ENCODE results near the gene ITGAL.

Gene ITGAL

DNA sequence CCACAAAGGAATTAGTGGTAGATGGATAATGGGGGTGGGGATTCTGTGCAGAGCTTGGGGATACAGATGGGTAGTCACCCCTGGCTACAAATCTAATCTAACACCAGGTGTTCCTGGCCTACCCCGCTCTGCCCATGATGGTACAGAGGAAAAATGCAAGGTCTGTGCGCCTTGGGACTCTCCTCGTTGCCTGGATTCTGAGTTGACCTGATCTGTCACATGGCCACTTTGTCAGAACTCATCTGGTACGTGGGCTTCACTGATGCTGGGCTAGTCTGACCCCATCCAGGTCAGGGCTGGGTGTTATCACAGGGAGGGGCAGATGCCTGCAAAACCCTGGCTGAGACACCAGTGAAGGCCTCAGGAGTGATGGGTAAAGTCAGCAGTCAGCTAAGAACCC, 80.4 kb downstream of the ITGAL start:
- no peak for DNase-seq

DNA sequence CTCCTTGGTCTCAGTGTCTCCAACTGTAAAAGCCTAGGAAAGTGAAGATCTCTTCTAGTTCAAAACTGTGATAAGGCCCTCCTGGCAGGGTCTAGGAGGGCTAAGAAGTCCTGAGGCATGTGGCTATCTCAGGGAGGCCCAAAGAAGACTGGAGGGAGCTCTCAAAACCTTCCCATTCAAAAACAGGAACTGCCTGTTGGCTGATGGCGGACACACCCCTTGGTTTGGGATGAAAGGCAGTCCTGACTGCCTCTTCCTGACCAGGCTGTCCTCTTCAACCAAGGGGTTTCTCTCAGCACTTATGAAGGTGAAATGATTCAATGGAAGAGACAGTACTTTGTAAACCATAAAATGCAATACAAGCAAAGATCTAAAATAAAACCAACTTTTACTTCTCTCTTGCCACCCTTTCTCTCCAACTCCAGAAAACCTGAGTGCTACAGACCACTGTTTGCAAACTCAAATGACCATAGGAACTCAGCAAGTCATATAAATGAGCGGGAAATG, 80.9 kb downstream of the ITGAL start:
- no peak for DNase-seq

DNA sequence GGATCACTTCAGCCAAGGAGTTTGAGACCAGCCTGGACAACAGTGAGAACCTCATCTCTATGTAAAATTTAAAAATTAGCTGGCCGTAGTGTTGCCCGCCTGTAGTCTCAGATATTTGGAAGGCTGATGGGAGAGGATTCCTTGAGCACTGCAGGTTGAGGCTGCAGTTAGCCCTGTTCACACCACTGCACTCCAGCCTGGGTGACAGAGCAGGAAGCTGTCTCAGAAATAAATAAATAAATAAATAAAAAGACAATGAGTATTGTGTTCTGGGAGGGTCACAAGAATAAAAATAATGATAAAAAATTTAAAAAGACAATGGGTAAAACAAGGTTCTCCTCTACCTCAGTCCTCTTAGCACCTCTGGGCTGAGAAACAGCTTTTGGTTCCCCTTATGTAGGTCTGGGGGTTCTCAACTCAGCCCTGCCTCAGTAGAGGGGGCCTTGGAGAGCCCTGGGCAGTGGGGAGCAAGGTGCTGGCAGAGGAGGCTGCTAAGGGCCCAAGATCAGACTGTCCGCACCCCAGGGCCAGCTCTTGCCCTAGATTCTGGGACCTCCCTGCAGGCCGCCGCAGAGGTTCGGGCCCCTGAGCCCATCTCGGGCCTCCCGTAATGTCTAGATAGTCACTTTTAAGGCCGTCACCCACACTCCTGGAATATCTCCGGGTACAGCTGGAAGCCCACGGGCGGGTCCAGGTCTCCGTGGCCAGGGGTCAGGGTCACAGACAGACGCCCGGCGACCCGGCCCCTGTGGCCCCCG, 82.2 kb downstream of the ITGAL start:
- DNase-seq, result no peak

DNA sequence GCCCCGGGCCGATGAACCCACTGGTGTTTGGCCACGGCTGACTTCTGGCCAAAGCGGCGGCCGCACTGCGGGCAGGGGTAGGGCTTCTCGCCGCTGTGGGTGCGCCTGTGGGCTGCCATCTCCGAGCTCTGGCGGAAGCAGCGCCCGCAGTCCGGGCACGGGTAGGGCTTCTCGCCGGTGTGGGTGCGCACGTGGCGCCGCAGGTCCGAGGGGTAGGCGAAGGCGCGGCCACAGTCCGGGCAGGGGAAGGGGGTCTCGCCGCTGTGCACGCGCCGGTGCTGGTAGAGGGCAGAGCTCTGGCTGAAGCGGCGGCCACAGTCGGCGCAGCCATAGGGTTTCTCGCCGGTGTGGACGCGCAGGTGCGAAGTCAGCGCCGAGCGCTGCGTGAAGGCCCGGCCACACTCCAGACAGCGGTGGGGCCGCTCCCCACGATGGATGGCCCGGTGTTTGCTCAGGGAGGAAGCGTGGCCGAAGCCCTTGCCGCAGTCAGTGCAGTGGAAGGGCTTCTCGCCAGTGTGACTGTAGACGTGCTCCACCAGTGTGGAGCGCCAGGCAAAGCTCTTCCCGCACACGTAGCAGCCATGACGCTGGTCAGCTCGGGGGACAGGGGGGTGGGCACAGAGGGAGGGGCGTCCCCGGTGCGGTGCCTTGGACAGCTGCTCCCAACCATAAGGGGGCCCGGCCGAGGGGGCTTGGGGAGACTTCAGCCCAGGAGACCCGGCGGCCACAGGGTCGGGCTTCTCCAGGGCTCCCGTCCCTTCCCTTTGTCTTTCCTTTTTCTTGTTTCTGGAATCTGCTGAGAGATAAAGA, 83.0 kb downstream of the ITGAL start:
- DNase-seq, result no peak

DNA sequence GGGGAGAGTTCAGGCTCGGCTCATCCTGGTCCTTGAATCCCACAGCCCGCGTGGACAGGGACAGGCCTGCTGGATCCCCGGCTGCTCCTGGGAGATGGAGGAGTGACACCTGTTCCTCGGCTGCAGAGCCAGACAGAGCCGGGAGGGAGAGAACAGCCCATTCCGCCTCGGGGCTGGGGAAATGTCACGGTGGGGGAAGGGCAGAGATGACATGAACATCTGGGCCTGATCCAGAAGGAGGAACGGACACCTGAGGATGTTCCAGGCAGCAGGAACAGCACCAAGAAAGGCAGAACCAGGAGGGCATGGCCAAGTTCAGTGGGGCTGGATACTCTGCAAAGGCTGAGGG, 83.6 kb downstream of the ITGAL start:
- DNase-seq, result no peak

DNA sequence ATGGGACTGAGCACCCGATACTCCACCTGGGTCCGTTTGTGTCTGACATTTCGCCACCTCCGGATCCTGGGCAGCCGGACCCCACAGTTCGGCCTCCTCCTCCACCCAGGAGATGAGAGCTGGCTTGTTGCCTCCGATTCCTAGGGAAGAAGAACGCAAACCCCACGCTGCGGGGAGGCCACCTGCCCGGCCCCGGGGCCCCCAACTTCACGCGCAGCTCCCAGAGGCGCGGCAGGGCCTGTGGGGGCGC, 85.1 kb downstream of the ITGAL start:
- no peak for DNase-seq

DNA sequence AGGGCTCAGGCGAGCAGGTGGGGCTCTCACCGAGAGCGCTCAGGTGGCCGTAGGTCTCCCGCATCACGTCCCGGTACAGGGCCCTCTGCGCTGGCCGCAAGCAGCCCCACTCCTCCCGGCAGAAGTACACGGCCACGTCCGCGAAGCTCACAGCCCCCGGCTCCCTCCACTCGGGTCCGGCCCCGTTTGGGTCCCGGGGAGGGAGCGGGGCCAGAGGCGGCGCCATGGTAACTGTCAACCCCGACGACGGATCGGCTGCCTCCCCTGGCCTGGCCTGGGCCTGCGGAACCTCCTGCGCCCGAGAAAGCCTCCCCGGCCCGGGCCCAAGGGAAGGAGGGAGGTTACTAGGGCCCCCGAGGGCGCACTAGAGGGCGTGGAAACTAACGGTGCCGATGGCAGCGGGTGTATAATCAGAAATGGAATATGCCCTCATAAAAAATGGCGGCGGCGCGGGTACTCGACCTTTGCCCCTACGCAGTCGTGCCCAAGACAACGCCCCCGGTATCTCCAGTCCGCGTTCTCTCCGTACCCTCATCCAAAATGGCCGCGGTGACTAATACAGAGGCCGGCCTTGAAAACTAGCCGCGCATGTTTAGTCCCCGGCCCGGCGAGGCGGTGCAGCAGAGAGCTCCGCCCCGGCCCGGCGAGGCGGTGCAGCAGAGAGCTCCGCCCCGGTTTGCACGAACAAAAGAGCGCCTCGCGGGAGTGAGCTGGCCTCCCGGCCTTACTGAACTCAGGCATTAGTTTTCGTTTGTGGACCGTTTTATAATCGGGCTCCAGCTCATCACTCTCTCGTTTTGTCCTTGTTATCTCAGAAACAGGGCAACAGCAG, 85.6 kb downstream of the ITGAL start, which contains the start of gene ZNF764:
Gene ZNF764, minus strand, starts transcription at position 418 of the 832 bp plus-strand sequence. Its CDS starts 192 bp downstream, at position 226.
- peak; percentile 98 for DNase-seq

DNA sequence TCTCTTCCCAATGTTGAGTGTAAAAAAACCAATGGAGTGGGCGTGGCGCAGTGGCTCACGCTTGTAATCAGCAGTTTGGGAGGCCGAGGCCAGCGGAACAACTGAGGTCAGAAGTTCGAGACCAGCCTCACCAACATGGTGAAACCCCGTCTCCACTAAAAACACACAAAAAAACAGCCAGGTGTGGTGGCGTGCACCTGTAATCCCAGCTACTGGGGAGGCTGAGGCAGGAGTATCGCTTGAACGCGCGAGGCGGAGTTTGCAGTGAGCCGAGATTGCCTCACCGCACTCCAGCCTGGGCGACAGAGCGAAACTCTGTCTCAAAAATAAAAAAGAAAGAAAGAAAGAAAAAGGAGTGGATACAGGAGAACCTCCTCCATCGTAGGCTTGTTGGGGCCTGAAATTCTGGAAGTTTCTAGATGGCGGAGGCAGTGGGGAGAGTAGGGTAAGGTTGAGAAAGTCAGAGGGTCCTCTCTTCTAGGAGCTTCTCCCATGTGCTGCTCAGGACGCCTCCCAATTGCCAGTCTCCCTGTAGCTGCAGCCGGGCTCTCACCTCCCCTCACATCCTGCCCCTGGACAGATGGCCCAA, 86.3 kb downstream of the ITGAL start:
- DNase-seq, result no peak

DNA sequence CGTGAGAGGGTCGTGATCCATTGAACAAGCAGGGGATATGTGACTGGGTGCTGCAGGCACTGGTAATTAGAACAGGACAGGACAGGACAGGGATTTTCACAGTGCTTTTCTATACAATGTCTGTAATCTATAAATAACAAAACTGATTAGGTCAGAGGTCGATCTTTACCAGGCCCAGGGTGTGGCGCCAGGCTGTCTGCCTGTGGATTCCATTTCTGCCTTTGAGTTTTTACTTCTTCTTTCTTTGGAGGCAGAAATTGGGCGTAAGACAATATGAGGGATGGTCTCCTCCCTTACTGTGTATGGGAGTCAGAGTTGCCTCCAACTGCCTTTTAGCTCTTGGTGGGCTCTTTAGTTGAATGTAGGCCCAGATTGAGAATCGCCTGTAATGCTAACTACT, 87.1 kb downstream of the ITGAL start:
- no peak for DNase-seq

DNA sequence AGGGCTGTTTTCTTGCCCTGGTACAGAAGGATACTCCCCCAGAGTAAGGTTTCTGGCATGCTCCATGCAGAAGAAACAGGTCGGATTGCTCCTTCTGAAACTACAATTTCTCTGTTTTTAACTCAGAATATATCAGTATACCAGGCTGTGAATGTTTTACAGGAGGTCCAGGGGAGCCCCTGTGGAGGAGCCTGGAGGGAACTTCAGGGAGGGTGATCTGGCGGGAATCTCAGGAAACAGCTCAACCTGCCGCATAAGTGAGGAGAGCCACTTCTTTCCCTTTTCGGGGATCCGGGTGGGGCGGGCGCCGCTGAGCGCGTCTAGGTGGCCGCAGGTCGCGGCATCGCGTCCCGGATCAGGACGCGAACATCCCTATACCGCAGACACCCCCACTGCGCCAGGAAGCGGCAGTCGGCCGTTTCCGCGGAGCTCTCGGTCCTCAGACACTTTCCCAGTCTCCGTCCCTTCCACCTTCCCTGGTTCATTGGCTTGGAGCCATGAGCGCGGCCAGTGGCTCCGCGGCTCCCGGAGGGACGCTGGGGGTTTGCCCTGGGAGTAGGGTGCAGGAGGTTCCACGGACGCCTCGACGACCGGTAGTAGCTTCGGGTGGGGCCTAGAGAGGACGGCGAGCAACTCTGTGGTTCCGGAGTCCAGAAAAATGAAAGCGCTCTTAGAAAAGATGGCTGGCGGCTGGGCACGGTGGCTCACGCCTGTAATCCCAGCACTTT, 88.7 kb downstream of the ITGAL start:
- DNase-seq, result no peak

DNA sequence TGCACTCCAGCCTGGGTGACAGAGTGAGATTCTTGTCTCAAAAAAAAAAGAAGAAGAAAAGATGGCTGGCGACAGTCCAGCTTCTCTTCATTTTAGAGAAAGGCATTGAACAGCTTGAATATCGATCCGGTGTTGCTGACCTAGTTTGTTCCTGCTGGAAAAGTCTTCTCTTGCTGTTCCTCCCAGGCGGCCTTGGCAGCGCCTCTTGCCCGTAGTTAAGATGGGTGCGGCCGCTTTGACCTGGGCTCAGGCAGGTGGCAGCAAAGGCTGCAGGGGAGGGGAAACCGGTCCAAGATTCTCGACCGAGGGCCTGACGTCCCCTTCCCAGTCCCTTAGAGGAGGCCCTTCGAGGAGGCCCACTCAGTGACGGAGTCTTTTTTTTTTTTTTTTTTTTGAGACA, 89.5 kb downstream of the ITGAL start:
- DNase-seq, result no peak

DNA sequence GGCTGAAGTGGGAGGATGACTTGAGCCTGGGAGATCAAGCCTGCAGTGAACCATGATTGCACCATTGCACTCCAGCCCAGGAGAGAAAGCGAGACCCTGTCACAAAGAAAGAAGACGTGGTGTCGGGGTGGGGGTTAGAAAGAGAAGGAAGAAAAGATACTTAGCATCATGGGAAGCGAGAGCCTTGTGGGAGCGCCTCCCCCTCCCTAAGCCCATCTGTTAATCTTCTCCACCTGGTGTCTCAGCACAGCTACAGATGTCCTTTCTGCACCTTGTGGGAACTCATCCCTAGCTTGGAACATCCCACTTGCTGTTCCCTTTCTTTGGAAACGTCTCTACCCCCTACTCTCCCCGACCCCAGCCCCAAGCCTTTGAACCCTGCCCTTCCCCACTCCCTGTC, 93.0 kb downstream of the ITGAL start:
- DNase-seq, result peak; percentile 48

DNA sequence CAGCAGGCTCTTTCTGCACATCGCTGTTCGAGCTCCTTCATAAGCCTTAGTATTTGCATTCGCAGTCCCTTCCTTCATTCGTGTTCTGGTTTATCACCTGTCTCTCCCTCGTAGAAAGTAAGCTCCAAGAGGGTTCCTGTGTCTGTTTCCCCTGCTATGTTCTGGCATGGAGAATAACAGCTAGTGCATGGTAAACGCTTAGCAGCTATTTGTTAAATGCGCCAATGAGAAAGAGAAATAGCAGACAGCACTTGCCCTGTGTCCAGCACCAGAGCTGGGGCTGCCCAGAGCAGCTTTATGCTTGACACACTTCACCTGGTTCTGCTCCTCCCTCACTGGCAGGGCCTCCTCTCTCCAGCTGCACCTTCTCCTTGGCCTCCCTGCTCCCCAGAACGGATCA, 93.4 kb downstream of the ITGAL start:
- DNase-seq, result no peak

DNA sequence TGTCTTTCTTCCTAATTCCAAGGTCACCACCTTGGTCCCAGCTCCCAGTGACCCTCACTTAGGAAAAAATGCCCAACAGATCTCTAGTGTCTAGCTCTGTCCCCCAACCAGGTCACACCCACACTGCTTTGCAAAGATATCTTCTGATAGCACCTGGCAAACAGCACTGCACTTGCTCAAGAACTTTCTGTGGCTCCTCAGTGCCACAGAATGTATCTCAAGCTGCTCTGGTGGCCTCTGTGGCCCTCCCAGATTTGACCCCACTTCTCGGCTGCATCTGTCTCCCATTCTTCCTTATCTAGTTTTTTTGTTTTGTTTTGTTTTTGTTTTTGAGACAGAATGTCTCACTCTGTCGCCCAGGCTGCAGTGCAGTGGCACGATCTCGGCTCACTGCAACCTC, 94.0 kb downstream of the ITGAL start:
- no peak for DNase-seq

DNA sequence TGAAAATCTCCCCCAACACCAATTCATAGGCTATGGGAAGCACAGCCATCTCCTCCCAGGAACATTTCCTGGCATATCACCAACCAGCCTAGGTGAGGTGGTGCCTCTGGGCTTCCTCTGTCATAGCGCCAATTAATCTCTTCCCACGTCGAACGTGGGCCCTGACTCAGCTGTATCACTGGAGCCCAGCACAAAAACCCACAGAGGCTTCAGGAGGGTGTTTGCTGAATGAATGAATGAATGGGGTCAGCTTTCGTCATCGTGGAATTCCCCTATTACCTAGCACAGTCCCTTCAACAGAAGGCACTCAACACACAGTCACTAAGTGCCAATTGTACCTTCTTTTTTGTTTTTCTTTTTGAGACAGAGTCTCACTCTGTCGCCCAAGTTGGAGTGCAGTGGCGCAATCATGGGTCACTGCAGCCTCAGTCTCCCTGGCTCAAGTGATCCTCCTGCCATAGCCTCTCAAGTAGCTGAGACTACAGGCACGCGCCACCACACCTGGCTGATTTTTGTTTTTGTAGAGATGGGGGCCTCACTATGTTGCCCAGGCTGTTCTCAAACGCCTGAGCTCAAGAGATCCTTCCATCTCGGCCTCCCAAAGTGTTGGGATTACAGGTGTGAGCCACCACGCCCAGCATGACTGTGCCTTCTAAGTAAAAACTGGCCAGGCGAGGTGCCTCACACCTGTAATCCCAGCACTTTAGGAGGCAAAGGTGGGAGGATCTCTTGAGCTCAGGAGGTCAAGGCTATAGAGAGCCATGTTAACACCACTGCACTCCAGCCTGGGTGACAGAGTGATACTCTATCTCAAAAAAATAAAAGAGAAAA, 94.8 kb downstream of the ITGAL start:
- DNase-seq, result no peak

DNA sequence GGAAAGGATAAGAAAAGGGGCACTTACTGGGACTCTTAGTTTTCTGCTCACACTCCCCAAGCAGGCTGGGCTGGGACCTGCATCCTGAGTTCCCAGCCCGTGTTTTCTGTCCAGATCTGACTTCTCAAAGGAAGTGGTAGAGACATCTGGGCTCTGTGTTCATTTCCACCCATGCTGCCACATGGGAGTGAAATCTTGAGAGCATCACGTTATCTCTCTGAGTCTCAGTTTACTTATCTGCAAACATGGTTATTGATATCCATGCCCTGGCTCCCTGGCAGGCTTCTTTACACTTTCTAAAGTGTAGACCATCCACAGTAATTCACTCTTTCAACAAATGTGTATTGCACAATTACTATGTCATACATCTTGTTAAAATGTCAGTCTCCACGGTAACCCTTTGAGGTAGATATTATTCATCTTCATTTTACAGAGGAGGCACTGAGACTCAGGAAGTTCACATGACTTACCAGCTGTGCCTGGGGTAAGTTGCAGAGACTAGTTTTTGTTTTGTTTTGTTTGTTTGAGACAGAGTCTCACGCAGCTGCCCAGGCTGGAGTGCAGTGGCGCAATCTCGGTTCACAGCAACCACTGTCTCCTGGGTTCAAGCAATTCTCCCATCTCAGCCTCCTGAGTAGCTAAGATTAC, 95.6 kb downstream of the ITGAL start:
- no peak for DNase-seq

DNA sequence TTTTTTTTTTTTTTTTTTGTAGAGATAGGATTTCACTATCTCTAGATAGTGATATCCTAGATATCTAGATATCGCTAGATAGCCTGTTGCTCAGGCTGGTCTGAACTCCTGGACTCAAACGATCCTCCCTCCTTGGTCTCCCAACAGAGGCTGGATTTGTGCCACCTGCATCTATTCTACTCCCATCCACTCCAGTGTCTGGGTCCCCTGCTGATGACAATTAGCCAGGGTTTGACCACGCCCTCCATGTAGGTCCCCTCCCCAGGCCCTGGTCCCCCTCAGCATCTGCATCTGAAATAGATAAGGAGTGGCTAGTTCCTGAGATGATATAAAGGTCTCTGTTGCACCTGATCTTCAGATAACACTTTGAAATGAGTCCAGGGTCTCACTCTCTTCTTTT, 96.7 kb downstream of the ITGAL start:
- no peak for DNase-seq

DNA sequence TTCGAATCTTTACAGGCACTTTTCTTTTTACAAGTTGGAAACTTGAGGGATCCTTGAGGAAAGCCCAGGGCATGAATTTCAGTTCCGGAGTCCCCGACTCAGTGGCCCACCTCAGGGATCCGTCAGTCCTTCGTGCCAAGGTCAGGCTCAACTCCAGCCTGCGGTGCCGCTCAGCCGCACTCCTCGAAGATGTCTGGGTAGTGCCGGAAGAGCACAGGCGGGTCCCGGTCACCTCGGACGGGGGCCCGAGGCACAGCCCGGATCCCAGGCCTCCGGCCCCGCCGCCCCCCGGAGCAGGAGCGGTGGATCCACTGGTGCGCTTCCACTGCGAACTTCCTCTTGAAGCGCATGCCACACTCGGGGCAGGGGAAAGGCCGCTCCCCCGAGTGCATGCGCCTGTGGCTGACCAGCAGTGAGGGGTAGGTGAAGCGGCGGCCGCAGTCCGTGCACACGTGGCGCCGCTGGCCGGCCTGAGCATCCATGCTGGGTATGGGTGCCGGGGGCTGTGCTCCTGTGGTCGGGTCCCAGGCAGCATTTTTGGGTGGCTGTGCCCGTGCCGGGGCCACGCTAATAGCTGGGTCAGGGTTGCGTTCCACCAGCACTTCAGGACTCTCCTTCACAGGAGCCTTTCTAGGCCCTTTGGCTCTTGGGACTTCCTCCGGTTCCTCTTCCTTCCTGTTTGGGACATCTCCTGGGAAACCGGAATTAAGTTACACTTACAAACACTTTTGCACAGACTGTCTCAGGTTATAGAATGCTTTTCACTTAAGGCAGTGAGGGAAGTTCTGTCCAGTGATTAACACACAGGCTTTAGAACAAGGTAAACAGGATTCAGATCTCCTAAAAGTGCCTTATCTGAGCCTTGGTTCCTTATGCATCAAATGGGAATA, 97.4 kb downstream of the ITGAL start:
- DNase-seq, result no peak

DNA sequence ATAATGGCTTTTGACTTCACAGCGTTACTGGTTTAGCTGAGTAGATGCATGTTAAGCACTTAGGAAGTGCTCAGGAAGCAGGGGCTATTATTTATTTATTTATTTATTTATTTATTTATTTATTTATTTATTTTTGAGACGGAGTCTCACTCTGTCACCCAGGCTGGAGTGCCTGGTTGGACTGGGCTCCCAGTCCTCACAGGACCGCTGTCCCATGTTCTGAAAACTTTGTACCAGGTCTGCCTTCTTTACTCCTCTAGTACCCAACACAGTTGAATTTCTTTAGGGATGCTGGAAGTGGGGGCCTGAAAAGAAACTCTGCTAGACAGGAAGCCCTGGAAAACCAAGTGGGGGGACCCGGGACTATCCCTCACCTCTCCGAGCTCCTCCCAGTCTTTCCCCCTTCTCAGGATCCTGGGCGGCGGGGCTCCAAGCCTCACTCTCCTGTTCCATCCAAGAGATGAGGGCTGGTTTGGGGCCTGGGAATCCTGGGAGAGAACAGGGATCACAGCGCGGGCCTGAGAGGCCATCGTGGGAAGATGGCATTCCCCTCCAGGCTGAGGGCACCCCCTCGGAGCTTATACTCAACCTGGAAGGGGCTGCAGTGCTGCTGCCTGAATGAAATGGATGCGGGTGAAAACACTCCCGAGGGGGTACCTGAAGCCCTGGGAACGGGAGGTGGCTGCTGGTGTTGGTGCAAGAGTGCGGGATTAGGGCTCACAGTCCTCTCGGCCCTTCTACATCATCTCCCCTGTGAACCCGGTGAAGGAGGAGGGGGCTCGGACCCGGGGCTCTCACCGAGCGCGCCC, 98.3 kb downstream of the ITGAL start:
- DNase-seq, result no peak

Measured in NCI-H2171 (cell line).